Transverse colon (tissue), 4 donors: ENCODE results near the gene MDFI. TPM values are rescaled to one million over a fixed set of nuclear protein-coding genes. Genes with fewer than 3 reads are reported as not detected.

ENCODE experiments used
- DNase-seq: peaks from one replicate; pipeline ENCODE4 v3.0.0-alpha.2; 2019
- H3K27ac ChIP-seq, 4 donors: fragments of 200-600 bp; sonication (generic); 2 replicates each; pipeline ENCODE4 v1.5.1; 2016 to 2018; ENCODE audit warnings: inconsistent platforms in 4 of 4
- H3K27me3 ChIP-seq: fragments of 200-600 bp; sonication (generic); 2 replicates; pipeline ENCODE4 v1.5.1; 2017; ENCODE audit warnings: inconsistent platforms
- H3K36me3 ChIP-seq, 4 donors: fragments of 200-600 bp; sonication (generic); 2 replicates each; pipeline ENCODE4 v1.5.1; 2017 to 2019; ENCODE audit warnings: inconsistent platforms in 4 of 4
- H3K4me1 ChIP-seq, 4 donors: fragments of 200-600 bp; sonication (generic); 2 replicates each; pipeline ENCODE4 v1.5.1; 2017 to 2020; ENCODE audit warnings: inconsistent platforms in 4 of 4
- H3K4me3 ChIP-seq, 4 donors: fragments of 200-600 bp; sonication (generic); 1 replicate in 1 of 4; 2 replicates in 3 of 4; pipeline versions ENCODE4 v1.5.1 to v1.6.1; 2017 to 2019; ENCODE audit warnings: inconsistent platforms in 4 of 4
- H3K9me3 ChIP-seq, 2 donors: fragments of 200-600 bp; sonication (generic); 2 replicates each; pipeline ENCODE4 v1.5.1; 2017 to 2019; ENCODE audit warnings: inconsistent platforms in 2 of 2
- CTCF ChIP-seq, 5 experiments: fragments of 200-600 bp in 3 of 5; fragments of 450-650 bp in 2 of 5; sonication (generic) in 3 of 5; IDR thresholded peaks; 1 replicate in 2 of 5; 2 replicates in 3 of 5; pipeline ENCODE4 v1.5.1; 2016 to 2017; ENCODE audit warnings: antibody characterized with exemption in 5 of 5, inconsistent platforms in 3 of 5, mild to moderate bottlenecking in 2 of 5, moderate library complexity in 1 of 5
- EP300 ChIP-seq: sonication (generic); formaldehyde crosslinking; IDR thresholded peaks from one replicate; pipeline ENCODE4 v1.6.1; 2017; ENCODE audit warnings: antibody characterized with exemption, low read depth
- POLR2A ChIP-seq: fragments of 450-650 bp; IDR thresholded peaks from one replicate; pipeline ENCODE4 v1.6.1; 2016; ENCODE audit warnings: antibody characterized with exemption, mild to moderate bottlenecking, moderate library complexity
- POLR2AphosphoS5 ChIP-seq, 3 donors: sonication (generic); formaldehyde crosslinking; IDR thresholded peaks; one replicate each; pipeline ENCODE4 v1.6.1; 2016; ENCODE audit warnings: antibody characterized with exemption in 3 of 3
- WGBS, 2 donors: methylation state at CpG; one replicate each; pipeline ENCODE4 v1.1.5; 2018; ENCODE audit warnings: low coverage in 1 of 2; 5-methylcytosine and 5-hydroxymethylcytosine counted together
- in situ Hi-C, 4 donors: fragments of 200-750 bp; cut with MboI; loops; one replicate each; pipeline versions ENCODE4 v1.15.0 to v1.15.1; 2017; ENCODE audit warnings: low sequenced_read_pairs in 3 of 4, low pct_ligation_motif_present in 1 of 4, low pct_unique_long_range_greater_than_20kb in 1 of 4
- intact Hi-C: fragments of 100-400 bp; cut with DNase I; formaldehyde crosslinking; loops from one replicate; pipeline ENCODE4 v1.15.1; 2023; ENCODE audit warnings: low total_unique reads
- total RNA-seq, 4 donors: library from RNA; depleted of rRNA; stranded (reverse); fragments of >200 nt; gene quantifications; one replicate each; pipeline ENCODE4 v1.1.0, GENCODE V29; 2016

MDFI gene
- total RNA-seq, 4 donors from 2014 or later = 2.1 to 2.2 TPM; not detected in 2

DNA sequence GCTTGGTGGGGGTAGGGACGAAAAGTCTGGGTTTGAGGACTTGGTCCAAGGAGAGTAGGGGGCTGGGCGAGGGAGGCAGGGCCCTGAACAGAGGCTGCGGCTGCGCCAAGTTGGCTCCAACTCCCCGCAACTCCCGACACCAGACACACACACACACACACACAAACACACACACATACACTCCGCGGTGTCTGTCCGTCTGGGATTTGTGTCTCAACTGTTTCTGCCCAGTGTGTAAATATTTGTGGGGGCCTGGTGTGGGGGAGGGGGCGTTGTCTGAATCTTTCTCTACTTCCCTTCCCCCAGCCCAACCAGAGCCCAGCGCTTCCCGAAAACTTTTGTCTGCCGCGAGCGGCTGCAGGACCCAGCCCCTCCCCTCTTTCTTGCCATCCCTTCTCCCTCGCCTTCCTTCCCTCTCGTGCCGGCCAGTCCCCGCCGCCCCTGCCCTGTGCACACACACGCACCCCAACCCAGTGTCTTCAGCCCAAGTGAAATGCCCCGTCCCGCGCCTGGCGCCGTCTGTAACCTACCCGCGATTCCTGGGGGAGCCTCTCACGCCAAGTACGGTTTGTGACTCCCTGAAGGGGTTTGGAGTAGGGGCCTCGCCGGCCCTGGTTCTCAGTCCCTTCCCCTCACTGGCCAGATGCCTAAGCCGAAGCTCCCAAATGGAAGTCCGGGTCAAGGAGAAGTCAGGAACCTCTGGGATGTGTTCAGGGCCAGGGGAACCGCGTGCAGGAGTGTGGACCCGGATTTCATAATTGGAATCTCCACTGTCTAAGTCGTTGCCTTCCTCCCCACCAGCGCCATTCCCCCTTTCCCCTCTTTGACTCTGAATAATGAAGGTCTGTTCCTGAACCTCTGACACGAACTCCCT, 904 bp downstream of the MDFI start:
- no peak for TF ChIP-seq POLR2AphosphoS5 (IDR thresholded peaks at IDR 0.05)
- no peak for TF ChIP-seq EP300
- TF ChIP-seq POLR2A = no peak
- TF ChIP-seq CTCF (IDR thresholded peaks at IDR 0.05) = no peak
- peaks cover 0 to 29% (median 21%) of the 10 kb centered on the region in 4 donors for H3K4me1 ChIP-seq
- intact Hi-C loops = no loop called here
- H3K36me3 ChIP-seq = no peaks in the 10 kb centered on the region
- H3K27me3 ChIP-seq = peaks cover 48% of the 10 kb centered on the region
- 37 to 47% methylated on average over 9 to 40 of the region's 40 CpGs for WGBS, 2 donors
- H3K27ac ChIP-seq = peak overlapping the region in 2 of 4 donors; percentile 28 to 31
- no peaks in the 10 kb centered on the region for H3K9me3 ChIP-seq
- no peak for DNase-seq
- in situ Hi-C loops = no loop called here
- peak overlapping the region in 3 of 4 donors; percentile 24 to 54 (median 37) for H3K4me3 ChIP-seq

DNA sequence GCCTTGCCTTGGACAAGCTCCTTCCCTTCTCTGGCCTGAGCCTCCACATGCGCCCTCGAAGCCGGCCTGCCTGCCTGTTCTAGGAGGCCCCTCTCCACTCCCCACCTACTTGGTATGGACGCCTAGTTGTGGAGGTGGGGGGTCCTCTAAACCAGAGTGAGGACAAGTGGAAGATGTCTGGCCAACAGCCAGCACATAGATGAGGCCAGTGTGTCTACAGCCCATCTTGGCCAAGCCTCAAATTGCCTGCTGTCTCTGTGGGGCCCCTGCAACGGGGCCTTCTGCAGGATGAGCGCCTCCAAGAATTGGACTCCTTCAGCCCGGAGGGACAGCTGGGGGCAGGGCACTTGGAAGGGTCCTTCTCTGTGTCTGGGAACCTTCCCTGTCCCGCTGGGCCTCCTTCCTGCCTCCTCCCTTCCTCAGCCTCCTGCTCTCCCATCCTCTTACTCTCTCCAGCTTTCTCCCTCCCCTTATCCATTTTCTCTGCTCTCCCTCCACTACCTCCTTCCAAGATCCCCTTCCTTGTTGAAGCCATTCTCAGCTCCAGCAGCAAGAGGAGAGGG, 1.6 kb downstream of the MDFI start:
- Histone ChIP-seq H3K9me3 (no peaks in the 10 kb centered on the region), H3K36me3 (no peaks in the 10 kb centered on the region), H3K4me1 (peaks cover 0 to 29% (median 21%) of the 10 kb centered on the region in 4 donors), H3K4me3 (no peak overlapping the region), H3K27me3 (peaks cover 49% of the 10 kb centered on the region), H3K27ac (no peak overlapping the region)
- intact Hi-C loops (no loop called here), in situ Hi-C loops (no loop called here)
- 69 to 83% methylated on average over 1 to 8 of the region's 8 CpGs for WGBS, 2 donors
- DNase-seq = no peak
- TF ChIP-seq POLR2AphosphoS5 (IDR thresholded peaks at IDR 0.05) (no peak), POLR2A (no peak), CTCF (IDR thresholded peaks at IDR 0.05) (no peak), EP300 (no peak)

- H3K4me3 ChIP-seq = no peak overlapping the region
- peaks cover 0 to 29% (median 21%) of the 10 kb centered on the region in 4 donors for H3K4me1 ChIP-seq
- peaks cover 54% of the 10 kb centered on the region for H3K27me3 ChIP-seq
- TF ChIP-seq POLR2AphosphoS5 (IDR thresholded peaks at IDR 0.05) (no peak), CTCF (IDR thresholded peaks at IDR 0.05) (no peak), POLR2A (no peak), EP300 (no peak)
- no peak for DNase-seq
- no peak overlapping the region for H3K27ac ChIP-seq
- in situ Hi-C loops = no loop called here
- H3K9me3 ChIP-seq = no peaks in the 10 kb centered on the region
- no peaks in the 10 kb centered on the region for H3K36me3 ChIP-seq
- intact Hi-C loops = no loop called here
- WGBS, 2 donors = 95% methylated on average over 7 of the region's 7 CpGs; no CpG with 5 or more reads in 1 of the 2 donors
Measured at GRCh38 chr6:41640426-41640825, 2.2 kb downstream of the MDFI start.

DNA sequence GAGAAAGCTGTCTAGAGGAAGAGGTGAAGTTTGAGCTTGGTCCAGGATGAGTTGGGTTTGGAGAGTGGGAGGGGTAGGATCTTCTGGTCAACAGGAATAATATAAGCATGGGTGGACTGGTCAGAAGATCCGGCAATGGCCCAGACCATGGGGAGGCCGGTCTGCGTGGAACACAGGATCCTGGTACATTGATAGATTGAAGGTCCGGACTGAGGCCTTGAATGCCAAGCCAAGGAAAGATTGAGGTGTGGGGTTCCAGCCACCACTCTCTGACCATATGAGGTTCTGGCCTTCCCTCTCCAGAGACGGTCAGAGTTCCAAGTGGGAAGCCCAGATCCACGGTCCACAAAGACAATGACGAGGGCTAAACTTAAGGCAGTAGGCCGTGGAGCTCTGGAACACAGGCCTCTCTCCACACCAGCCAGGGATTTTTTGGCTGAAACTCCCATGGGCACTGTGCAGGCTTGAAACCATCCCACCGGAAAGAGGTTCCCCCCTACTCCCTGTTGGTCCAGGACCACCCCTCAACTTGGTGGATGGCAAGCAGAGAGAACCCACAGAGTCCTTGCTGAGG, 3.2 kb downstream of the MDFI start:
- intact Hi-C loops (no loop called here), in situ Hi-C loops (no loop called here)
- no peak for TF ChIP-seq POLR2AphosphoS5 (IDR thresholded peaks at IDR 0.05)
- TF ChIP-seq CTCF (IDR thresholded peaks at IDR 0.05) = no peak
- no peak for TF ChIP-seq EP300
- no peak for TF ChIP-seq POLR2A
- whole genome bisulfite sequencing, 2 donors = 82 to 84% methylated on average over 4 to 9 of the region's 9 CpGs
- Histone ChIP-seq H3K4me1 (peaks cover 0 to 29% (median 21%) of the 10 kb centered on the region in 4 donors), H3K36me3 (no peaks in the 10 kb centered on the region), H3K27me3 (peaks cover 50% of the 10 kb centered on the region), H3K4me3 (no peak overlapping the region), H3K9me3 (no peaks in the 10 kb centered on the region), H3K27ac (no peak overlapping the region)
- DNase-seq = no peak
